ENCODE measurements around the gene UNC13D.

Gene UNC13D

GRCh38 chr17:75850928-75851692 lies 6.9 kb upstream of the UNC13D start:
- no peak overlapping the region for H3K9ac ChIP-seq (ENCODE audit: insufficient read length)
- no peak for DNase-seq (ENCODE audit: low read depth, low spot score)
- H3K27ac ChIP-seq, result no peak overlapping the region
- no peaks in the 10 kb centered on the region for H3K9me3 ChIP-seq (ENCODE audit: low read depth, low read length)
- no peak overlapping the region for H3K4me3 ChIP-seq
- no peak for TF ChIP-seq EZH2 (IDR thresholded peaks at IDR 0.05)
- no peak for TF ChIP-seq FOXP2 (optimal IDR thresholded peaks at IDR 0.05; ENCODE audit: control extremely low read depth, extremely low read length, insufficient read depth)
- no peak for TF ChIP-seq POLR2AphosphoS5 (IDR thresholded peaks at IDR 0.05; ENCODE audit: borderline replicate concordance, low read depth, low read length)
- H3K36me3 ChIP-seq (ENCODE audit: insufficient read depth, low read length), result peaks cover 22% of the 10 kb centered on the region

DNA sequence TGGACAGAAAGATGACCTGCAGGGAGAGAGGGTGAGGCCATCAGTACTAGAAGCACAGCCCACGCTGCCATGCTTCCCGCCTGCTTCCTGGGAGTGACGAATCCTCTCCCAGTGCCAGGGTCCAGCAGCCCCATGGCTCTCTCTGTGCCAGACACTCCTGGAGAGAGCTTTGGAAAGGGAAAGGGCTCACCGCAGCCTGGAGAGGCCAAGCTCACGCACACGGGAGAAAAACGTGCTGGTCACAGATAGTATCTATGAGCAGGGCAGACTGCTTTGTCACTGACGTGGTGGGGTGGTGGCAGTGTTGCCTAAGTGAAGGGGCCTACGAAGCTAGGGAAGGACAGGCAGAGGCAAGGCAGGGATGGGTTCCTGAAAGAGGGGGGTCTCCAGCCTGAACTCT lies 5.5 kb upstream of the UNC13D start:
- H3K4me3 ChIP-seq, result no peak overlapping the region
- H3K9me3 ChIP-seq (ENCODE audit: low read depth, low read length), result no peaks in the 10 kb centered on the region
- TF ChIP-seq FOXP2 (optimal IDR thresholded peaks at IDR 0.05; ENCODE audit: control extremely low read depth, extremely low read length, insufficient read depth) (no peak), EZH2 (IDR thresholded peaks at IDR 0.05) (no peak), POLR2AphosphoS5 (IDR thresholded peaks at IDR 0.05; ENCODE audit: borderline replicate concordance, low read depth, low read length) (no peak)
- H3K9ac ChIP-seq (ENCODE audit: insufficient read length), result no peak overlapping the region
- DNase-seq (ENCODE audit: low read depth, low spot score), result no peak
- peaks cover 22% of the 10 kb centered on the region for H3K36me3 ChIP-seq (ENCODE audit: insufficient read depth, low read length)
- no peak overlapping the region for H3K27ac ChIP-seq

- TF ChIP-seq EZH2 (IDR thresholded peaks at IDR 0.05) (no peak), FOXP2 (optimal IDR thresholded peaks at IDR 0.05; ENCODE audit: control extremely low read depth, extremely low read length, insufficient read depth) (no peak), POLR2AphosphoS5 (IDR thresholded peaks at IDR 0.05; ENCODE audit: borderline replicate concordance, low read depth, low read length) (no peak)
- no peak for DNase-seq (ENCODE audit: low read depth, low spot score)
- Histone ChIP-seq H3K27ac (no peak overlapping the region), H3K9ac (ENCODE audit: insufficient read length) (no peak overlapping the region), H3K9me3 (ENCODE audit: low read depth, low read length) (no peaks in the 10 kb centered on the region), H3K36me3 (ENCODE audit: insufficient read depth, low read length) (peaks cover 22% of the 10 kb centered on the region), H3K4me3 (no peak overlapping the region)
These were observed 5.1 kb upstream of the UNC13D start for GRCh38 chr17:75849279-75849646.

DNA sequence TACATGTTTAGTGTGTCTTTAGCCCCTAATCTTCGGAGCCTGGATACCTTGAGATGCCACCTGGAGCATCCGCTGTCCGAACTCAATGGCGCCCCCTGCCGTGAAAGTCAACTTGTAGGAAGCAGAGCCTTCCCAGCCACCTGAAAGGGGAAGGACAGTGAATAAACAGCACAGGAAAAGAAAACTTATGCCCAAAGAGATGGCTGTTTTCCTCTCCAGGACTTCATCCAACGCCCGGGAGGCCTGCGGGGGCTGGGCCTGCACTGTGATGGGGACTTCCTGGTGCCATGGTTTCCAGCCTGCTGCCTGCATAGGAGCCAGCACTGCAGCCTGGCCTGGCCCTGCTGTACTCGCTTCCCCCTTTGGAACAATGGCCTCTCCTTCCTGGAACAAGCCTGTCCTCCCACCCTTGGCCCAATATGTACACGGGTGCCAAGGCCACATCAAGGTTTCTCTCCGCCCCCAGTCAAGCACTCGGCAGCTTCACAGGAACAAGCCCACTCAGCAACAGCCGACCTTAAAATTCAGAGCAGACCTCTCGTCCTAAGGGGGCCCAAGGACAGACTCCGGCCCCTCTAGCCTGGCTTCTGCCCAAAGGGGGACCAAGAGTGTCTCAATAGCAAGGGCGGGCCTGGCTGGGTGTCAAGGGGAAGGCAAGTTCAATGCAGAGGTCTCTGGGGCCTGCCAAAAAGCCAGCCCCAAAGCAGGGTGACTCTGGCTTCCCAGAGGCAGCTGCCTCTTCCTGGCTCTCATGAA lies 4.5 kb upstream of the UNC13D start:
- H3K9me3 ChIP-seq (ENCODE audit: low read depth, low read length), result no peaks in the 10 kb centered on the region
- peaks cover 22% of the 10 kb centered on the region for H3K36me3 ChIP-seq (ENCODE audit: insufficient read depth, low read length)
- DNase-seq (ENCODE audit: low read depth, low spot score), result no peak
- no peak overlapping the region for H3K4me3 ChIP-seq
- no peak overlapping the region for H3K9ac ChIP-seq (ENCODE audit: insufficient read length)
- no peak overlapping the region for H3K27ac ChIP-seq
- TF ChIP-seq POLR2AphosphoS5 (IDR thresholded peaks at IDR 0.05; ENCODE audit: borderline replicate concordance, low read depth, low read length) (no peak), EZH2 (IDR thresholded peaks at IDR 0.05) (no peak), FOXP2 (optimal IDR thresholded peaks at IDR 0.05; ENCODE audit: control extremely low read depth, extremely low read length, insufficient read depth) (no peak)

- H3K9ac ChIP-seq (ENCODE audit: insufficient read length), result no peak overlapping the region
- DNase-seq (ENCODE audit: low read depth, low spot score), result no peak
- H3K27ac ChIP-seq, result no peak overlapping the region
- peaks cover 22% of the 10 kb centered on the region for H3K36me3 ChIP-seq (ENCODE audit: insufficient read depth, low read length)
- TF ChIP-seq EZH2 (IDR thresholded peaks at IDR 0.05), result no peak
- no peak for TF ChIP-seq POLR2AphosphoS5 (IDR thresholded peaks at IDR 0.05; ENCODE audit: borderline replicate concordance, low read depth, low read length)
- no peak for TF ChIP-seq FOXP2 (optimal IDR thresholded peaks at IDR 0.05; ENCODE audit: control extremely low read depth, extremely low read length, insufficient read depth)
- no peak overlapping the region for H3K4me3 ChIP-seq
- no peaks in the 10 kb centered on the region for H3K9me3 ChIP-seq (ENCODE audit: low read depth, low read length)
These were observed 3.7 kb upstream of the UNC13D start for GRCh38 chr17:75847614-75848522.

GRCh38 chr17:75846692-75847613 lies 2.7 kb upstream of the UNC13D start:
- Histone ChIP-seq H3K4me3 (no peak overlapping the region), H3K9me3 (ENCODE audit: low read depth, low read length) (no peaks in the 10 kb centered on the region), H3K36me3 (ENCODE audit: insufficient read depth, low read length) (peaks cover 22% of the 10 kb centered on the region), H3K27ac (no peak overlapping the region), H3K9ac (ENCODE audit: insufficient read length) (no peak overlapping the region)
- no peak for TF ChIP-seq FOXP2 (optimal IDR thresholded peaks at IDR 0.05; ENCODE audit: control extremely low read depth, extremely low read length, insufficient read depth)
- TF ChIP-seq POLR2AphosphoS5 (IDR thresholded peaks at IDR 0.05; ENCODE audit: borderline replicate concordance, low read depth, low read length), result no peak
- no peak for TF ChIP-seq EZH2 (IDR thresholded peaks at IDR 0.05)
- no peak for DNase-seq (ENCODE audit: low read depth, low spot score)

DNA sequence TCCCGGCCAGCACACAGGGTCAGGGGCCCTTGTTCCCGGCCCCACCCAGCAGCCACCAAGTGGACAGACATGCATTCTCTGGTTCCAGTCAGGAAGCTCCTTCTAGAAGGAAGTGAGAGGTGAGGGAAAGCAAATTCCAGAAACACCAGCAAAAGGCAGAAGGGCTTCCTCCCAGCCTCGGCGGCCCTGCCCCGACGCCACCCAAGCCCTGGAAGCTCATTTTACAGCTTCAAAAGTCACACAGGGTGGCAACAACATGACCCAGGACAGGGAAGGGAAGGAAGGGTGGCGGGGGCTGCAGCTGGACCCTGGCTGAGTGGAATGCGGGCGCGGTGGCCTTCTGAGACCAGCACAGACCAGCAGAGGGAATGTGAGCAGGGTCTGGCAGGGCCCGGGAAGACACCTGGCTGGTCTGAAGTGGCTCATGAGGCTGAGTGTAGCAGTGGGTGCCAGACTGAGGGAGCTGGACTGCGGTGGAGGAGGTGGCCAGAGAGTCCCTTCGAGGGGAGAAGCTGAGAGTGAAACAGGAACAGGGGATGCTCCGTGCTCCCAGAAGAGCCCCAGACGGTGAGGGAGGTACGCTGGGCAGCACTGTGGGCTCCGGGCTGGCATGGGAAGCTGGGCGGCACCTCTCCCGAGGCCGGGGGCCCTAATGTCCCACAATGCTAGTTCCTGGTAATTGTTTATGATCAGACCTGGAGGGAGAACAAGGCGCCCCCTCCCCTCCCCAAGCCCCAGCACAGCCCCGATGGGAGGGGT lies 1.9 kb upstream of the UNC13D start:
- H3K9ac ChIP-seq (ENCODE audit: insufficient read length), result no peak overlapping the region
- peaks cover 18% of the 10 kb centered on the region for H3K36me3 ChIP-seq (ENCODE audit: insufficient read depth, low read length)
- DNase-seq (ENCODE audit: low read depth, low spot score), result no peak
- H3K4me3 ChIP-seq, result no peak overlapping the region
- TF ChIP-seq POLR2AphosphoS5 (IDR thresholded peaks at IDR 0.05; ENCODE audit: borderline replicate concordance, low read depth, low read length) (no peak), EZH2 (IDR thresholded peaks at IDR 0.05) (no peak), FOXP2 (optimal IDR thresholded peaks at IDR 0.05; ENCODE audit: control extremely low read depth, extremely low read length, insufficient read depth) (no peak)
- no peaks in the 10 kb centered on the region for H3K9me3 ChIP-seq (ENCODE audit: low read depth, low read length)
- peak overlapping the region; percentile 2; the same call in 1 of the 2 replicates for H3K27ac ChIP-seq

Data from SK-N-MC (cell line).